ENCODE results near the gene VPS13D.

DNA sequence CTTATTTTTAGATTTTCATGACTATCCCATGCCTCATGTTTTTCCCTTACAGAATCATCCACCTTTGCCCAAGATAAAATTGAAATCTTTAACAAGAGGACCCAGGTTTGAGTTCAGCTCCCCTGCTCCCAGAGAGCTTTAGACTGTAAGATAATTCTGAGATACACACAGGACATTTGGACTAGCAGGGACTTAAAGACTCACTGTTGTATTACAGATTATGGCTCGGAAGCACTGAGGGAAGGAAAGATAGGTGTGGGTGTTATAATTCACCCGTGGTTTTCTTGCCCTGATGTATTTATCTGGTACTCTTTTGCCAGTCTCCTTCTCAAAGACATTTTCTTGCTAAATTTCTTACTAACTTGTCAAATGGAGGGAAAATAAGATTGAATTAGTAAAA lies 238.5 kb downstream of the VPS13D start:
- TF ChIP-seq TARDBP (IDR thresholded peaks at IDR 0.05) = no peak
- no peak for TF ChIP-seq FOXM1 (IDR thresholded peaks at IDR 0.05; ENCODE audit: borderline replicate concordance)
- no peak for TF ChIP-seq FOXK2 (IDR thresholded peaks at IDR 0.05)
- no peak for TF ChIP-seq SUZ12 (IDR thresholded peaks at IDR 0.05)
- no peak for TF ChIP-seq L3MBTL2 (conservative IDR thresholded peaks at IDR 0.05)
- TF ChIP-seq ARNT (IDR thresholded peaks at IDR 0.05) = no peak
- TF ChIP-seq SP1 (IDR thresholded peaks at IDR 0.05) = no peak
- no peak for TF ChIP-seq FOXA1 (IDR thresholded peaks at IDR 0.05)
- no peak for TF ChIP-seq CTBP1 (IDR thresholded peaks at IDR 0.05; ENCODE audit: borderline replicate concordance)
